Measurements from ENCODE around the gene CIAPIN1.

DNA sequence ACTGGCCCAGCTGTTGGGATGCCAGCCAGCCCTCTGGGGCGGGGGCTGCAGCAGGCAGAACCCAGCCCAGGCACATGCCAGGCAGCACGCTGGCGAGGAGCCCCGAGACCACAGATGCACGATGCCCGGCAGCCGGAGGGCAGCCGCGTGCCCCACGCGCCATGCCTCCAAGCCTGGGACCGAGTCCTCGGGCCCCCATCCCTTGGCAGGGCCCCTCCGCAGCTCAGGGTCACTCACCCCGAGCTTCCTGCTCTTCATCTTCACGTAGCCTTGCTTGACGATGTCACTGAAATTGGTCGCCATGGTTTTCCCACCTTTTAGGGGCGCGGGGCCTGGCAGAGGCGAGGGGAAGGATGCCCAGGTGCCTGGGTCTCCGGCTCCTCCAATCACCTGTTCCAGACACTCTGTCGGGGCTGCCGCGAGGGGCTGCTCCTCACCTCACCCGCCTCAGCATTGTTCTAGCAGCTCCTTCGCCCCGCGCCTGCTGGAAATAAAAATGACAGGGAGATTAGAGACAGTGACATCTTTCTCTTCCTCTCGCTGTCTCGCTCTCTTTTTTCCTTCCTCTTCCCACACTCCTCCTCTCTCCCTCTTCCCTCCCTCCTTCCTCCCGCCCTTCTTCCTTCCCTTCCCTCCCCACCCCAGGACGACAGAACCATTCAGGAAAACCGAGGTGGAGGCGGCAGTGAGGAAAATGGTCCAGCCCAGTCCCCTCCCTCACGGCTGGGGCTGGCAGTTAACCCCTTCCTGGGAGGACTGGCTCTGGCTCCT lies 32.2 kb upstream of the CIAPIN1 start:
- TF ChIP-seq, protein P1, sequence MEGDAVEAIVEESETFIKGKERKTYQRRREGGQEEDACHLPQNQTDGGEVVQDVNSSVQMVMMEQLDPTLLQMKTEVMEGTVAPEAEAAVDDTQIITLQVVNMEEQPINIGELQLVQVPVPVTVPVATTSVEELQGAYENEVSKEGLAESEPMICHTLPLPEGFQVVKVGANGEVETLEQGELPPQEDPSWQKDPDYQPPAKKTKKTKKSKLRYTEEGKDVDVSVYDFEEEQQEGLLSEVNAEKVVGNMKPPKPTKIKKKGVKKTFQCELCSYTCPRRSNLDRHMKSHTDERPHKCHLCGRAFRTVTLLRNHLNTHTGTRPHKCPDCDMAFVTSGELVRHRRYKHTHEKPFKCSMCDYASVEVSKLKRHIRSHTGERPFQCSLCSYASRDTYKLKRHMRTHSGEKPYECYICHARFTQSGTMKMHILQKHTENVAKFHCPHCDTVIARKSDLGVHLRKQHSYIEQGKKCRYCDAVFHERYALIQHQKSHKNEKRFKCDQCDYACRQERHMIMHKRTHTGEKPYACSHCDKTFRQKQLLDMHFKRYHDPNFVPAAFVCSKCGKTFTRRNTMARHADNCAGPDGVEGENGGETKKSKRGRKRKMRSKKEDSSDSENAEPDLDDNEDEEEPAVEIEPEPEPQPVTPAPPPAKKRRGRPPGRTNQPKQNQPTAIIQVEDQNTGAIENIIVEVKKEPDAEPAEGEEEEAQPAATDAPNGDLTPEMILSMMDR (conservative IDR thresholded peaks at IDR 0.05 in 1 of 2, IDR thresholded peaks at IDR 0.05 in 1 of 2; ENCODE audit: extremely low read depth in 1 of 2, insufficient read depth in 1 of 2, low read depth in 1 of 2, low read length in 2 of 2): no peak
- TF ChIP-seq EZH2 (IDR thresholded peaks at IDR 0.05; ENCODE audit: borderline replicate concordance, low read length): no peak

Data from mammary epithelial cell (primary cell).